ENCODE data around the gene HID1.

DNA sequence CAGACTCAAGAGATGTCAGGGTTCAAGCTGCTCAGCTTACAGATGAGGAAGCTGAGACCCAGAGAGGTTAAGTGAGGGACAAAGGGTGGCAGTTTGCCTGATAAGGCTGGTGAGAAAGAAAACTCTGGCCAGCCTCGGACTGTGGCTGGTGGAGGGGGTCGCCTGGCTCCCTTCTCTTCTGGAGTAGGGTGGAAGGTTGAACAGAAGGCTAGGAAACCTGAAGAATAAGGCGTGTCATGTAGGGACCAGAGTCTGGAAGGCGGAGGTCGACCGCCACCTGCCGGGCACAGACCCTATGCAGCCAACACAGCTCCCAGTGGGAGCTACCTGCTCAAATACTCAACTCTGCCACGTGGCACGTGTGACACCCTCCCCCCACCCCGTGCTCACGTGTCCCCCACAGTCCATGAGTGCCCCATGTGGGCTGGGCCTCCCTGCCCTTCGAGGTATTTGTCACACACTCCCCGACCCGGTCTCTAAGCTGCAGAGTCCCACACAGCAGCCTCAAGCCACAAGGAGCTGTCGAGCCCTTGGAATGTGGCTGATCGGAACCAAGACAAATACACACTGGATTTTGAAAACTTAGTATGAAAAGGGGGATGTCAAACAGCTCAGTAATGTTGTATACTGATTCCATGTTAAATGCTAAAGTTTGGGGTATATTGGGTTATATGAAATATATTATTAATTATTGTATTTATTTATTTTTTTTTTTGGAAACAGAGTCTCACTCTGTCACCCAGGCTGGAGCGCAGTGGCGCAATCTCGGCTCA, 11.8 kb downstream of the HID1 start:
- TF ChIP-seq CTCF (IDR thresholded peaks at IDR 0.05; ENCODE audit: insufficient read depth, low read depth, low read length) = peak; percentile 31
- TF ChIP-seq EZH2 (IDR thresholded peaks at IDR 0.05; ENCODE audit: insufficient read depth, low read length) = no peak
